ENCODE results near the gene CNTRL.

CNTRL gene

GRCh38 chr9:121199921-121200320 is 125.2 kb downstream of the CNTRL start:
- no peak for DNase-seq (ENCODE audit: low read depth in 4 of 4, low spot score in 1 of 4)

- DNase-seq (ENCODE audit: low read depth in 4 of 4, low spot score in 1 of 4): no peak
Measured at GRCh38 chr9:121200356-121200755, 125.6 kb downstream of the CNTRL start.

GRCh38 chr9:121201045-121201737 is 126.4 kb downstream of the CNTRL start:
- peak in 2 of 4 experiments; percentile 14 to 22 for DNase-seq (ENCODE audit: low read depth in 4 of 4, low spot score in 1 of 4)

- DNase-seq (ENCODE audit: low read depth in 4 of 4, low spot score in 1 of 4): peak; percentile 100
Measured at GRCh38 chr9:121201738-121202533, 127.2 kb downstream of the CNTRL start, which contains the start of gene RAB14. TSS of gene RAB14 (minus strand) at chr9:121201869. CDS start at chr9:121193412, 8,457 bp downstream.

- no peak for DNase-seq (ENCODE audit: low read depth in 4 of 4, low spot score in 1 of 4)
Measured at GRCh38 chr9:121204121-121204520, 129.4 kb downstream of the CNTRL start.

- no peak for DNase-seq (ENCODE audit: low read depth in 4 of 4, low spot score in 1 of 4)
Measured at GRCh38 chr9:121204611-121205010, 129.9 kb downstream of the CNTRL start.

- DNase-seq (ENCODE audit: low read depth in 4 of 4, low spot score in 1 of 4): no peak
Measured at GRCh38 chr9:121206516-121207370, 132.0 kb downstream of the CNTRL start.

- DNase-seq (ENCODE audit: low read depth in 4 of 4, low spot score in 1 of 4): no peak
Measured at GRCh38 chr9:121207371-121207940, 132.7 kb downstream of the CNTRL start.

- DNase-seq (ENCODE audit: low read depth in 4 of 4, low spot score in 1 of 4): no peak
Measured at GRCh38 chr9:121210536-121210935, 135.8 kb downstream of the CNTRL start.

- DNase-seq (ENCODE audit: low read depth in 4 of 4, low spot score in 1 of 4): peak; percentile 47 to 66 (median 56)
Measured at GRCh38 chr9:121213136-121213806, 138.5 kb downstream of the CNTRL start.

GRCh38 chr9:121214005-121214404 is 139.2 kb downstream of the CNTRL start:
- no peak for DNase-seq (ENCODE audit: low read depth in 4 of 4, low spot score in 1 of 4)

- DNase-seq (ENCODE audit: low read depth in 4 of 4, low spot score in 1 of 4): no peak
Measured at GRCh38 chr9:121216271-121216805, 141.6 kb downstream of the CNTRL start.

GRCh38 chr9:121217609-121218292 is 143.0 kb downstream of the CNTRL start:
- no peak for DNase-seq (ENCODE audit: low read depth in 4 of 4, low spot score in 1 of 4)

- DNase-seq (ENCODE audit: low read depth in 4 of 4, low spot score in 1 of 4): no peak
Measured at GRCh38 chr9:121218357-121219027, 143.7 kb downstream of the CNTRL start.

- no peak for DNase-seq (ENCODE audit: low read depth in 4 of 4, low spot score in 1 of 4)
Measured at GRCh38 chr9:121219530-121219929, 144.8 kb downstream of the CNTRL start.

GRCh38 chr9:121220996-121221663 is 146.4 kb downstream of the CNTRL start:
- no peak for DNase-seq (ENCODE audit: low read depth in 4 of 4, low spot score in 1 of 4)

GRCh38 chr9:121221664-121222055 is 146.9 kb downstream of the CNTRL start:
- DNase-seq (ENCODE audit: low read depth in 4 of 4, low spot score in 1 of 4): no peak

- DNase-seq (ENCODE audit: low read depth in 4 of 4, low spot score in 1 of 4): no peak
Measured at GRCh38 chr9:121222524-121223171, 147.9 kb downstream of the CNTRL start.

Data from stimulated activated CD4-positive, alpha-beta T cell treated with anti-CD3 and anti-CD28 coated beads, Interleukin-1b, Interleukin-23, amount 100 ng/mL, for 24 hours (primary cell).